Measurements from ENCODE around the gene KSR1. TPM values are rescaled to one million over a fixed set of nuclear protein-coding genes. Genes with fewer than 3 reads are reported as not detected.
"Not testable (repeated sequence)": the region's sequence is repeated elsewhere in the genome, so short reads cannot be mapped to it uniquely, and the experiment has no call there.

The KSR1 gene
- total RNA-seq, 3 donors from 2014 or later = 14.1 to 36.4 (median 24.0) TPM

DNA sequence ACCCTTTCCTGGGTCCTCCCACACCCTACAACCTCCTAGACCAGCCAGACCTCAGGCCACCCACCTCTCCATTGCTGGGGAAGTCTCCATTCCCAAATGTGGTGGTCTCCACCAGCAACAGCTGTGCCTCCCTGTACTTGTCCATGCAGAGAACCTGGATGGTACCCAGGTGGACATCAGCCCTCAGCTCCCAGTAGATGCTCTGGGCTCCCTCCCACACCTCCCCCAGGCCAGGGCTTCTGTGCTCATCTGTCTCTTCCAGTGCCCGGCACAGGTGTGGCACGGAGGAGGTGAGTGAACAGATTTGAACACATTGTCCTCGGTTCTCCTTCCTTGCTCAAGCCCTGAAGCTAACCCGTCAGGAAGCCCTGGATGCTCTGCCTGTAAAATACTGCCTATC lies 209.3 kb downstream of the KSR1 start:
- no peak overlapping the region for H3K4me3 ChIP-seq
- no peaks in the 10 kb centered on the region for H3K9me3 ChIP-seq
- no peaks in the 10 kb centered on the region for H3K4me1 ChIP-seq
- TF ChIP-seq, protein P1, sequence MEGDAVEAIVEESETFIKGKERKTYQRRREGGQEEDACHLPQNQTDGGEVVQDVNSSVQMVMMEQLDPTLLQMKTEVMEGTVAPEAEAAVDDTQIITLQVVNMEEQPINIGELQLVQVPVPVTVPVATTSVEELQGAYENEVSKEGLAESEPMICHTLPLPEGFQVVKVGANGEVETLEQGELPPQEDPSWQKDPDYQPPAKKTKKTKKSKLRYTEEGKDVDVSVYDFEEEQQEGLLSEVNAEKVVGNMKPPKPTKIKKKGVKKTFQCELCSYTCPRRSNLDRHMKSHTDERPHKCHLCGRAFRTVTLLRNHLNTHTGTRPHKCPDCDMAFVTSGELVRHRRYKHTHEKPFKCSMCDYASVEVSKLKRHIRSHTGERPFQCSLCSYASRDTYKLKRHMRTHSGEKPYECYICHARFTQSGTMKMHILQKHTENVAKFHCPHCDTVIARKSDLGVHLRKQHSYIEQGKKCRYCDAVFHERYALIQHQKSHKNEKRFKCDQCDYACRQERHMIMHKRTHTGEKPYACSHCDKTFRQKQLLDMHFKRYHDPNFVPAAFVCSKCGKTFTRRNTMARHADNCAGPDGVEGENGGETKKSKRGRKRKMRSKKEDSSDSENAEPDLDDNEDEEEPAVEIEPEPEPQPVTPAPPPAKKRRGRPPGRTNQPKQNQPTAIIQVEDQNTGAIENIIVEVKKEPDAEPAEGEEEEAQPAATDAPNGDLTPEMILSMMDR (IDR thresholded peaks at IDR 0.05) = no peak
- no peak for TF ChIP-seq POLR2AphosphoS5 (IDR thresholded peaks at IDR 0.05)
- TF ChIP-seq POLR2A (IDR thresholded peaks at IDR 0.05) = no peak
- no peaks in the 10 kb centered on the region for H3K27me3 ChIP-seq
- intact Hi-C loops (cut with DNase I; ENCODE audit: low total_unique reads) = no loop called here
- H3K27ac ChIP-seq = no peak overlapping the region
- H3K36me3 ChIP-seq = no peaks in the 10 kb centered on the region
- DNase-seq (ENCODE audit: low spot score in 2 of 2) = no peak

DNA sequence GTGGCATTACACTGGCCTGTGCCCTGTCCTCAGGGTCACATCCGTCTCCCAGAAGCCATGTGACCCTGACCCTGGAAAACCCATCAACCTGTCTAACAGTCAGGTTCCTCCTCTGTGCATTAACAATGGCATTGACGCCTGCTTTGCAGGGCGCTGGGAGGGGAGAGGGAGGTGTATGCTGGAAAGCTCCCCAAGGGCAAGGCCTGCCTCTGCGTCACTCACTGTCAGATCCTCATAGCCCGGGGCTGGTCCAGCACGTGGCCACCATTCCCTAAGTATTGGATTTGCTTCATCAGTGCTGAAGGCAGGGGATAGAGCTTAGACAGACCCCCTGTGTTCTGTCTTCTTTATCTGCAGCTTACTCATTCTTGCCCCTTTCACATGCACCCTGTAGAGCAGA lies 210.0 kb downstream of the KSR1 start:
- H3K4me3 ChIP-seq; H3K27me3 ChIP-seq; DNase-seq (ENCODE audit: low spot score in 2 of 2); H3K9me3 ChIP-seq; intact Hi-C loops (cut with DNase I; ENCODE audit: low total_unique reads); H3K27ac ChIP-seq; H3K4me1 ChIP-seq; H3K36me3 ChIP-seq: not testable (repeated sequence)

DNA sequence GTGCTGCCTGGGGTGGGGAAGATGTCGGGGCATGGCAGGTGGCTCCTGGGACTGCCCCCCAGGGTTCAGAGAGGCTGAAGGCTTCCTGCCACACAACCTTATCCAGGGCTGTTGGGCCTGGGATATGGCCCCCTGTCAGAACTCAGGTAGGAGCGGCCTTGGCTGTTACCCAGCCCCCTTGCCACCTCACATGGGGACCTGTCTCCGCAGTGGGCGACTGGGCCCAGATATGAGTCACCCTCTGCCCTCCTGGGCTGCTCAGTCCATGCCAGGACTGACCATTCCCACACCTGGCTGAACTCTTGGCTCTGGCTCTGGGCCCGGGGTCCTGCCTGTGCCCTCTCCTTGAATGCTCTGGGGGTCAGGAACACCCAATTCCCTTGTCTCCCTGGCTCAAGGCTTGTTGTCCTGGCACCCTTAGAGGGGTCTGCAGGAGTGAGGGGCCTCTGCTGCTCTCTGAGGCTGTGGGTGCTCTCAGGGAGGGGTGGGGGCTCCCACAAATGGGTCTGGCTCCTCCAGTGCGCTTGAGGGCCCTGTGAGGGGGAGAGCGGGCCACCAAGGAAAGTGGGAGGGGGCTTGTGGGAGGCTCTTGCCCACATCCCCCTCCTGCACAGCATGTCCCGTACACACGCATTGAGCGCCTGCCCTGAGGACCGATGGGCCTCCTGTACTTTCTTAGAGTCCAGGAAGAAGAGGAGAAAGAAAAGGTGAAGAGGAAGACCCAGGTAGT lies 210.7 kb downstream of the KSR1 start:
- Histone ChIP-seq H3K4me1 (no peaks in the 10 kb centered on the region), H3K9me3 (no peaks in the 10 kb centered on the region), H3K27me3 (no peaks in the 10 kb centered on the region), H3K27ac (no peak overlapping the region), H3K4me3 (no peak overlapping the region), H3K36me3 (no peaks in the 10 kb centered on the region)
- no peak for DNase-seq (ENCODE audit: low spot score in 2 of 2)
- intact Hi-C loops (cut with DNase I; ENCODE audit: low total_unique reads) = no loop called here
- TF ChIP-seq POLR2AphosphoS5 (IDR thresholded peaks at IDR 0.05) = no peak
- no peak for TF ChIP-seq POLR2A (IDR thresholded peaks at IDR 0.05)
- TF ChIP-seq, protein P1 (IDR thresholded peaks at IDR 0.05) = no peak

DNA sequence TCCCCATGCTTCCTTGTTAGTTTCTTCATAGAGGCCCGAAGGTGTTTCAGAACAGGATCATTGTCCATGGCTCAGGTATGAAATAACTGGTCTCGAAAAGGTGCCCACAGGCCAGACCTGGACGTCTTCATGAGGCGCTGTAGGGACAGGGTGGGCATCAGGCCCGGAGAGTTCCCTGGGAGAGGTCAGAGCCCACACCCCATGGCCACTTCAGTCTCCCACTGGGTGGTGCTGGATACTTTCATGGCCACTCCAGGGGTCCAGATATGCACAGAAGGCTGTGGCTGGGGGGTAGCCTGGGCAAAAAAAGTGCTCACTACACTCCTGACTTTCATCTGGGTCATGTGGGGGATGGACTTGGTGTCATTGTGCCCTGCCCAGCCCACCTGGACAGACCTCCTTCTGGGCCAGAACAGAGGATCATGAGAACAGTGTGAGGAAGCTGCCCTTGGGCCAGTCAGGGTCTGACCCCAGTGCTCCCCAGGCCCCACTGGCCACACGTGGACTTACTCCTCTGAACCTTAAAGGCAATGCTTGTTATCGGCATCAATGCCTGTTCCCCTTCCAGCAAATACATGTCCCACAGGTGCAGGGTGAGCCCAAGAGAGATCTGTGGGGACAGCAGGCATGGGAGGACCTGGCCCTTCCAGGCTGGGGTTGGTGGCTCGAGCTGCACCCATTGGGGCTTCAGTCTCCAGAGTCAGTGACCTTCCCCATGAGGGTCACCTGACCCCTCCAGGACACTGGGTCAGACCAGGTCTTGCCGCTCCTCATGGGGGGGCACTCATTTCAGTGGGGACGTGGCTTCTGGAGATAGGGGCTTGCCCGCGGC lies 211.6 kb downstream of the KSR1 start:
- intact Hi-C loops (cut with DNase I; ENCODE audit: low total_unique reads) = no loop called here
- Histone ChIP-seq H3K9me3 (no peaks in the 10 kb centered on the region), H3K27ac (no peak overlapping the region), H3K36me3 (no peaks in the 10 kb centered on the region), H3K4me1 (no peaks in the 10 kb centered on the region), H3K4me3 (no peak overlapping the region), H3K27me3 (no peaks in the 10 kb centered on the region)
- TF ChIP-seq, protein P1 (IDR thresholded peaks at IDR 0.05) = no peak
- no peak for TF ChIP-seq POLR2A (IDR thresholded peaks at IDR 0.05)
- TF ChIP-seq POLR2AphosphoS5 (IDR thresholded peaks at IDR 0.05) = no peak
- no peak for DNase-seq (ENCODE audit: low spot score in 2 of 2)

DNA sequence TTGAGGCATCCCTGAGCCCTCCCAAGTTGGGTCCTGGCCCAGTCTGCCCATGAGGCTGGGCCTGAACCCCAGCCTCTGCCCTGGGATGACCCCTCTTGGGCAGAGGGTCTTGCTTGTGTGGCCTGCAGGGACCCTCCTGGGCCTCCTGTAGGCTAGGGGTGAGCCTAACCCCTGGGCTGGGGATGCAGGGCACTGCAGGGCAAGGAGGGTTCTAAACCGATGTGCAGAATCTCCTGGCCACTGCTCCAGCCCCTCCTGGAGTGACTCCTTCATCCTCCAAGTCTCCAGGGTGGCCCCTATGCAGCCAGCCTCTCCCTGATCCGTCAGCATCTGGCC lies 212.2 kb downstream of the KSR1 start:
- H3K36me3 ChIP-seq = no peaks in the 10 kb centered on the region
- TF ChIP-seq, protein P1 (IDR thresholded peaks at IDR 0.05) = no peak
- no peak for TF ChIP-seq POLR2A (IDR thresholded peaks at IDR 0.05)
- TF ChIP-seq POLR2AphosphoS5 (IDR thresholded peaks at IDR 0.05) = no peak
- H3K27me3 ChIP-seq = no peaks in the 10 kb centered on the region
- intact Hi-C loops (cut with DNase I; ENCODE audit: low total_unique reads) = no loop called here
- H3K27ac ChIP-seq = no peak overlapping the region
- no peaks in the 10 kb centered on the region for H3K4me1 ChIP-seq
- DNase-seq (ENCODE audit: low spot score in 2 of 2) = no peak
- H3K9me3 ChIP-seq = no peaks in the 10 kb centered on the region
- H3K4me3 ChIP-seq = no peak overlapping the region

Measured in breast epithelium (tissue), 4 donors.